SU-DHL-6 (cell line): ENCODE measurements around the gene ZHX3.

Experiments used
- EZH2phosphoT487 ChIP-seq: fragments of 200-600 bp; sonication (generic), shearing (Covaris generic); conservative IDR thresholded peaks from 2 replicates; pipeline ENCODE4 v1.6.1; 2018; ENCODE audit warnings: mild to moderate bottlenecking, antibody characterized with exemption, low read length, moderate library complexity, mixed read lengths
- TF ChIP-seq, protein P1 (sequence below): fragments of 200-600 bp; sonication (generic); IDR thresholded peaks from one replicate; pipeline ENCODE4 v1.5.1; 2017; ENCODE audit warnings: antibody characterized with exemption, mild to moderate bottlenecking, low read length, moderate library complexity; ENCODE audit not compliant: insufficient read depth, poor library complexity, severe bottlenecking

DNA sequence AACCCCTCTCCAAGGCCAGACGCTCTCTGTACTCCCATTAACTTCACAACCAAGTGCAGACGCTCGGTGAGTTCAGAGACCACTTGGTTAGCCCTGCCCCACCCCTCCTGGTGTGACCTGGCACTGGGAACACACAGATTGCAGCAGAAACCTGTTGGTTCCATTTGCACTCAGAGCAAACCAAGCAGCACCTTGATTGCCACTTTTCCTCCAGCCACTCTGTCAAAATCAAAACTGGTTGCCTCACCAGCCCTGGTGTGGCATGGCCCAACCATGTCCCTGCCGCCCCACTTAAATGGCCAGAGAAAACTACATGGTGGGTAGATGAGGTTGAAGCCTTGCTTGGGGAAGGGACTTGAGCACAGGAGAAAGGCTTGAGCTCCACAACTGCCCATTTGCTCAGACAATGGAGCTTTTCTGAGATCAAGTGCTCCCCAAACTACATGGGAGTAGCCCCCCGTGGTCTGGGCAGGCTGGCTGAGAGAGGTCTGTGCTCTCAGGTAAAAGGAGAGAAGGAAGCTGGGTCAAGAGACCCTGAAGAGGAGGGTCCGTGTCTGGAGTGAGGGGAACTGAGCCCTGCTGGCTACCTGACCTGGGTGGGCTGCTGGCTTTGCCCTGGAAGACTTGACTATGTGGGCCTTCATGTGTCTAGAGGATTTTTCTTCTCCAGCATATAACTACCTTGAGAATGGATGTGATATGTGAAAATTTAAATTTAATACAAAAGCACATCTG, 136.8 kb downstream of the ZHX3 start:
- no peak for TF ChIP-seq EZH2phosphoT487
- TF ChIP-seq, protein P1, sequence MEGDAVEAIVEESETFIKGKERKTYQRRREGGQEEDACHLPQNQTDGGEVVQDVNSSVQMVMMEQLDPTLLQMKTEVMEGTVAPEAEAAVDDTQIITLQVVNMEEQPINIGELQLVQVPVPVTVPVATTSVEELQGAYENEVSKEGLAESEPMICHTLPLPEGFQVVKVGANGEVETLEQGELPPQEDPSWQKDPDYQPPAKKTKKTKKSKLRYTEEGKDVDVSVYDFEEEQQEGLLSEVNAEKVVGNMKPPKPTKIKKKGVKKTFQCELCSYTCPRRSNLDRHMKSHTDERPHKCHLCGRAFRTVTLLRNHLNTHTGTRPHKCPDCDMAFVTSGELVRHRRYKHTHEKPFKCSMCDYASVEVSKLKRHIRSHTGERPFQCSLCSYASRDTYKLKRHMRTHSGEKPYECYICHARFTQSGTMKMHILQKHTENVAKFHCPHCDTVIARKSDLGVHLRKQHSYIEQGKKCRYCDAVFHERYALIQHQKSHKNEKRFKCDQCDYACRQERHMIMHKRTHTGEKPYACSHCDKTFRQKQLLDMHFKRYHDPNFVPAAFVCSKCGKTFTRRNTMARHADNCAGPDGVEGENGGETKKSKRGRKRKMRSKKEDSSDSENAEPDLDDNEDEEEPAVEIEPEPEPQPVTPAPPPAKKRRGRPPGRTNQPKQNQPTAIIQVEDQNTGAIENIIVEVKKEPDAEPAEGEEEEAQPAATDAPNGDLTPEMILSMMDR, result no peak
